Measurements from ENCODE around the gene CX3CL1.
"Not testable (repeated sequence)": the region's sequence is repeated elsewhere in the genome, so short reads cannot be mapped to it uniquely, and the experiment has no call there.

The CX3CL1 gene

GRCh38 chr16:57382535-57383275 lies 10.4 kb downstream of the CX3CL1 start:
- DNase-seq (ENCODE audit: low read depth in 2 of 2) = no peak

- no peak for DNase-seq (ENCODE audit: low read depth in 2 of 2)
These were observed 11.3 kb downstream of the CX3CL1 start for GRCh38 chr16:57383276-57384247.

GRCh38 chr16:57384248-57385070 lies 12.2 kb downstream of the CX3CL1 start:
- DNase-seq (ENCODE audit: low read depth in 2 of 2) = no peak

DNA sequence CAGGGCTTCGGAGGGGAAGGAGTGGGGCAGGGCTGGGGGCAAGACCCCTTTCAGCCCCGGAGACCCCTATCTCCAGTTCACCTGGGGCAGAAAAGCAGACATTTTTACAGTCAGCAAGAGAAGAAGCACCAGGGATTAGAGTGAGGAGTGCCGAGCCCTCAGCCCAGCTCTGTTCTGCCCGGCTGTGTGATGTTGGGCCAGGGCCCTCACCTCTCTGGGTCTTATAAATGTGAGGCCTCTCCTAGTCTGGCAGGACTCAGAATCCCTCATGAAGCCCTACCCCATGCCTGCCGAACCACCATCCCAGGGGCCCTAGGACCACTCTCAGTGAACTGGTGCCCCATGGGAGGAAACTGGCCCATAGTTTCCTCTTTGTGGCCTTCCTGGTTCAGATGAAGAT lies 12.8 kb downstream of the CX3CL1 start:
- no peak for DNase-seq (ENCODE audit: low read depth in 2 of 2)

DNA sequence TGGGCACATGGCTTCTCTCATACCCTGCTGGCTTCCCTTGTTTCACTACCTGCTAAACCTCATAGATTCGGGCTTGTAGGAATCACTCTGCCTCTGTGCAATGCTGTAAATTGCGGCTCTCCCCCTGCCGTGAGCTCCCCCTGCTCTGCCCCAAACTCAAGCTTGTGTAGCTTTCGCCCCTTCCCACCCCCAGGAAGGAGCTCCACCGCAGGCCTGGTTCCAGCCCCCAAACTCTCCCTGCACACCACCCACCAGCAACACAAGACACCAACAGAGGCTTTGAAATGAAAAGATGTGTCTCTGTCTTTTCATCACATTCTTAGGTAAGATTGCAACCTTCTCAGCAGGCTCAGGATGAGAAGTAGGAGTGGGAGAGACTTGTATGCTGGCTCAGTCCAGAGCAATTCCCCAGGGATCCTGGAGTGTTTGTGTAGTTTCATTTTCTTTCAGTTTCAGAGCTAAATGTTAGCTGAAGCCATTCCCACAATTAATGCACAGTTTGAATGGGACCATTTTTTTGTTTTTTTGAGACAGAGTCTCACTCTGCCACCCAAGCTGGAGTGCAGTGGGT lies 14.2 kb downstream of the CX3CL1 start:
- no peak for DNase-seq (ENCODE audit: low read depth in 2 of 2)

DNA sequence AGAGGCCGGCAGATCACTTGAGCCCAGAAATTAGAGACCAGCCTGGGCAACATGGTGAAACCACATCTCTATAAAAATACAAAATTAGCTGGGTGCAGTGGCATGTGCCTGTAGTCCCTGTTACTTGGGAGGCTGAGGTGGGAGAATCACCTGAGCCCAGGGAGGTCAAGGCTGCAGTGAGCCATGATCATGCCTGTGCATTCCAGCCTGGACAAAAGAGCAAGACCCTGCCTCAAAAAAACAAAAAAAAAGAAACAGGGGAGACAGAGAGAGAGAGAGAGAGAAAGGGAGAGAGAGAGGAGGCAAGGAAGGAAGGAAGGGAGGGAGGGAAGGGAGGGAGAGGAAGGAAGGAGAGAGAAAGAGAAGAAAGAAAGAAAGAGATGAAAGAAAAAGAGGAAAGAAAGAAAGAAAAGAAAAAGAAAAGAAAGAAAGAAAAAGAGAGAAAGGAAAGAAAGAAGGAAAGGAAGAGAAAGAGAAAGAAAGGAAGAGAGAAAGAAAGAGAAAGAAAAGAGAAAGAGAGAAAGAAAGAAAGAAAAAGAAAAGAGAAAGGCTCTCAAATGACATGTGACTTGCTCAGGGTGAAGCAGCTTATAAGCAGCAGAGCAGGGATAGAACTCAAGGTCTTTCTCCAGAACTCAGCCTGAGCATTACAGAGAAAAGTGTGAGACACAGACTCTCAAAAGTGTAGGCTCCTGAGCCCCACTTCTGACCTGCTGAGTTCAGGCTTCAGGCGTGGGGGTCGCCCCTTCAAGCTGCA lies 15.5 kb downstream of the CX3CL1 start:
- no peak for DNase-seq (ENCODE audit: low read depth in 2 of 2)

DNA sequence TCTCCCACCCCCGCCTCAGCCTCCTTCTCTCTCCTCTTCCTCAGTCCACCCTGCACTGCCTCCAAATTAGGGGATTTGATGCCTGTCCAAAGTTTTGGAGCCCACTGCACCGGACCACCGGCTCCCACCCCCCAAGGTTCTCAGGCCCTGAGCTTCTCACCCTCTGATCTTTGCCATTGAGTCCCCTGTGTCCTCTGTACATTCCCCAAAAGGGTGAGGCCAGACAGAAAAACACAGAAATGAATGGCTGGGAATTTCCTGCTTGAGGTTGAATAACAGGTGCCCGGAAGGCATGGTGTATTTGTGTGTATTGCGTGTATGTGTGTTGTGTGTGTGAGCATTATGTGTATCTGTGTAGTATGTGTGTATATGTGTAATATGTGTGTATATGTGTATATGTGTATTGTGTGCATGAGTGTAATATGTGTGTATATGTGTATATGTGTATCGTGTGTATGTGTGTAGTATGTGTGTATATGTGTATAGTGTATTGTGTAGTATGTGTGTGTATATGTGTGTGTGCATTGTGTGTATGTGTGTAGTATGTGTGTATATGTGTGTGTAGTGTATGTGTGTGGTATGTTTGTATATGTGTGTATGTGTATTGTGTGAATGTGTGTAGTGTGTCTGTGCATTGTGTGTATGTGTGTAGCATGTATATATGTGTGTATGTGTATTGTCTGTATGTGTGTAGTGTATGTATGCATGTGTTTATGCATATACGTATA lies 16.2 kb downstream of the CX3CL1 start:
- DNase-seq (ENCODE audit: low read depth in 2 of 2) = no peak

- no peak for DNase-seq (ENCODE audit: low read depth in 2 of 2)
These were observed 16.8 kb downstream of the CX3CL1 start for GRCh38 chr16:57389087-57389468.

- no peak for DNase-seq (ENCODE audit: low read depth in 2 of 2)
These were observed 18.5 kb downstream of the CX3CL1 start for GRCh38 chr16:57390636-57391295.

GRCh38 chr16:57391300-57391699 lies 19.0 kb downstream of the CX3CL1 start:
- no peak for DNase-seq (ENCODE audit: low read depth in 2 of 2)

DNA sequence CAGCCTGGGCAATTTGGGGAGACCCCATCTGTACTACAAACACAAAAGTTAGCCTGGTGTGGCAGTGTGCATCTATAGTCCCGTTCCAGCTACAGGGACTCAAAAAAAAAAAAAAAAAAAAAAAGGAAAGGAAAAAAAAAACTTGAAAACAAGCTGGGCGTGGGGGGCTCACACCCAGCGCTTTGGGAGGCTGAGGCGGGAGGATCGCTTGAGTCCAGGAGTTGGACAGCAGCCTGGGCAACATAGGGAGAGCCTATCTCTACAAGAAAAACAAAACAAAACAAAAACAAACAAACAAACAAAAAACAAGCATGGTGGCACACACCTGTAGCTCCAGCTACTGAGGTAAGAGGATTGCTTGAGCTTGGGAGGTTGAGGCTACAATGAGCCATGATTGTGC lies 19.4 kb downstream of the CX3CL1 start:
- DNase-seq (ENCODE audit: low read depth in 2 of 2) = no peak

- no peak for DNase-seq (ENCODE audit: low read depth in 2 of 2)
These were observed 20.4 kb downstream of the CX3CL1 start for GRCh38 chr16:57392694-57393093.

DNA sequence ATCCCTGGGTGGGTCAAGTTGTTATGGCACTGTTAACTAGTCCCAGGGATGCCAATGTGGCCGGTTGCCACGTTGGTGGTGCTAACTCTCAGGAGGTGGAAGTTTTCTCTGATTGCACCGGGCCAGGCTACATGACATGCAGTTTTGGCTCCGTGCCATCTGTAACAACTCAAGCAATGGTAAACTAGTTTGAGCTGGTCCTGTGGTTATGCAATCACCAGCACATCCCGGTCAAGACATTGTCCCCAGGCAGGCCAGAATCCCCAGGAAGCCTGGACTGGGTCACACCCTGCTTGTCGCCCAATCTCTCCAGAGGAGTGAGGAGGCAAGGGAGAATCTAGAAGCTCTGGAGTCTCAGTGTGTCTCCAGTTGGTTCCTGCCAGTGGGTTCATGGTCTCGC lies 22.2 kb downstream of the CX3CL1 start:
- DNase-seq (ENCODE audit: low read depth in 2 of 2) = no peak

DNA sequence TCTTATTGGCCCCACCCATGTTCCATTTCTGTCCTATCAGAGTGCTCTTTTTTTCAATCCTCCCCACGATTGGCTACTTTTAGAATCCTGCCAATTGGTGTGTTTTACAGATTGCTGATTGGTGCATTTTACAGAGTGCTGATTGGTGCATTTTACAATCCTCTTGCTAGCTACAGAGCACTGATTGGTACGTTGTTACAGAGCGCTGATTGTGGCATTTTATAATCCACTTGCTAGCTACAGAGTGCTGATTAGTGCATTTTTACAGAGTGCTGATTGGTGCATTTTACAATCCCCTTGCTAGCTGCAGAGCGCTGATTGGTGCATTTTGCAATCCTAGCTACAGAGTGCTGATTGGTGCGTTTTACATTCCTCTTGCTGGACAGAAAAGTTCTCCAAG lies 22.7 kb downstream of the CX3CL1 start:
- no peak for DNase-seq (ENCODE audit: low read depth in 2 of 2)

DNA sequence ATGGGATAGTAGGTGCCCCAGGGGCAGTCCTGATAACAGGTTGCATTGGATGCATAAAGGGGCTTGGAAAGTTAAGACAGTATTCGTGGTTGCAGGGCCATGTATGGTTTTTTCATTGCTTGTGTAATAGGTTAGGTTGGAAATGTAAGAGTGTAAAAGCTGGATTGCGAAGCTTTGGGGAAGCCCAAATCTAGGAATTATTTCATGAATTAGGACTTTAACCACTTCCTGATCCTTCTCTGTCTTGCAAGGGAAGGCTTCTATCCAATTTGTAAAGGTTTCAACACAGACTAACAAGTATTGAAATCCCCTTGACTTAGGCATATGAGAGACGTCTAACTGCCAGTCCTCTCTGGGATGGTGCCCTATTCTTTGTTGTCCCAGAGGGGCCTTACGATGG lies 24.5 kb downstream of the CX3CL1 start:
- DNase-seq (ENCODE audit: low read depth in 2 of 2) = no peak

DNA sequence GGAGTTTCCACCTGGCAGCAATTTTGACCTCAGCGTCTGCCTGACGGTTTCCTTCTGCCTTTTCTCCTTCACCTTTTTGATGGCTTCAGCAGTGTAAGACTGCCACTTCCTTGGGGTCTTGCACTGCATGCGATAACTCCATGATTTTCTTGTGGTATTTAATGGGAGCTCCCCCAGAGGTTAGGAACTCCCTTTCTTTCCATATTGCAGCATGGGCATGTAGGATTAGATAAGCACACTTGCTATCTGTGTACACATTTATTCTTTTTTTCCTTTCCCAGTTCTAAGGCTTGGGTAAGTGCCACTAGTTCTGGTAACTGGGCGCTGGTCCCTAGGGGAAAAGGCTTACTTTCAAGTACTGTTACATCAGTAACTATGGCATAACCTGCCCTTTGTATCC lies 25.2 kb downstream of the CX3CL1 start:
- DNase-seq (ENCODE audit: low read depth in 2 of 2) = not testable (repeated sequence)

GRCh38 chr16:57401943-57402640 lies 29.8 kb downstream of the CX3CL1 start:
- DNase-seq (ENCODE audit: low read depth in 2 of 2) = no peak

GRCh38 chr16:57403965-57404817 lies 31.9 kb downstream of the CX3CL1 start, which contains the start of gene CCL17:
CCL17 (plus strand) TSS chr16:57404767; CDS start chr16:57413933, 9,166 bp downstream.
- DNase-seq (ENCODE audit: low read depth in 2 of 2) = no peak
